HG03280 (cell line): ENCODE data around the gene ARPC1A.
"Not testable (repeated sequence)": the region's sequence is repeated elsewhere in the genome, so short reads cannot be mapped to it uniquely, and the experiment has no call there.

Experiments used
- ATAC-seq: cut with Tn5 transposase; IDR thresholded peaks from one replicate; pipeline ENCODE4 v1.9.1; 2021; ENCODE audit warnings: mild to moderate bottlenecking, moderate library complexity; ENCODE audit not compliant: unreplicated experiment

Gene ARPC1A

DNA sequence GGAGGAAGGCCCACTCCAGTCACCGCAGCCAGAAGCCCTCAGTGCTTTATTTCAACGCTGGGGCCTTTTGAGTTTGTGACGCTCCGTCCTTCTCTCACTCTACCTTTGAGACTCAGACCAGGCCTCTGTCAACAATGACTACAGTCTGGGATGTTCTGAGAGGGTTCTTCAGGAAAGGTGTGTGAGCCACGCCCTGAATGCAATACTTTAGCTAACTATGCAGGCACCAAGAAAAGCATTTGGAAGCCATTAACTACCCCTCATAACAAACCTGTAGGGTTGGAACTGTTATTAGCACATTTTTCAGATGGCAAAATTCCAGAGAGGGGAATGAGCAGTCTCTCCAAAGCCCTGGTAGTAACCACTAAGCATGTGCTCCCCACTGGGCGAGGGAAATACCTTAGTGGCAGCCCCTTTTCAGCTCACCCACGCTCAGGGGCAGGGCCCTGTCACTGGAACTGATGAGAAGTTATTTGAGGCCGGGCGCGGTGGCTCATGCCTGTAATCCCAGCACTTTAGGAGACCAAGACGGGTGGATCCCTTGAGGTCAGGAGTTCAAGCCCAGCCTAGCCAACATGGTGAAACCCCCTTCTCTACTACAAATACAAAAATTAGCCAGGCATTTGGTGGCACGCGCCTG lies 43.2 kb downstream of the ARPC1A start:
- no peak for ATAC-seq

DNA sequence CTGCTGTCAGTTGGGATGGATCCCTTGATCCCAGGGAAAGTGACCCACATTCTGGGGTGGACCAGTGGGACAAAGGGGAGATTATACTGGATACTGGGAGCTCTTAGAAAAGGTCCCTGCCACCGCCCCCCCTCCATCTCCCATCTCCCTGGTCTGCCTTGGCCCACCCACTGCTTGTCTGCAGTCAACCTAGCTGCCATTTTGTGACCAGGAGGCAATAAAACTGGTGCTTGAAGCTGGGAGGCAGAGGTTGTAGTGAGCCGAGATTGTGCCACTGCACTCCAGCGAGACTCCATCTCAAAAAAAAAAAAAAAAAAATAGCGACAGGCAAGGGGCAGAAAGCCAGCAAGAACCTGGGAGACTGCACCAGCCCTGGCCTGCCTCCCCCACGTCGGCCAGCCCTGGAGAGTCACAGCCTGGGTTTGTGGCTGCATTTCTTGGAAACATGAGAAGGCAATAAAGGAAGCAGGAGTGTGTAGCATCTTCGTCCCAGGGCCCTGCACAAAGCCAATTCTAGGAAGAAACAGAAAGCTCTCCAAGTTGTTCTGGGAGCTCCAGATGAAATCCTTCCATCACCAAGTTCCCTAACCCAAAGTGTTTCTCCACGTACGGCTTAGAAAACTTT lies 44.2 kb downstream of the ARPC1A start:
- no peak for ATAC-seq

DNA sequence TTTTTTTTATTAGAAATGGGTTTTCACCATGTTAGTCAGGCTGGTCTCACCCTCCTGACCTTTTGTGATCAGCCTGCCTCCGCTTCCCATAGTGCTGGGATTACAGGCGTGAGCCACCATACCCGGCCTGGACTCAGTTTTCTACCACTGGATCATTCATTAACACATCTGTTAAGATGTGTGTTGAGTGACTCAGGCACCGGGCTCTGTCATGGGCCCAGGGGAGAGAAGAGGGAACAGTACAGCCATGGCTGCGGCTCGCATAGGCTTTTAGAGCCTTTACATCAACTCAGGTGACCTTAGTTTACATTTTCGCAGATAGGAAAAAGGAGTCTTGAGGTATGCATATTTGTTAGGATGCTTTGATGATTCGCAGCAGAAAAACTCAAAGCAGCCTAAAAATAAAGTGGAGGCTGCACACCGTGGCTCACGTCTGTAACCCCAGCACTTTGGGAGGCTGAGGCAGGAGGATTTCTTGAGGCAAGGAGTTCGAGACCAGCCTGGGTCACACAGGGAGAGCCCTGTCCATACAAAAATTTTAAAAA lies 45.8 kb downstream of the ARPC1A start:
- no peak for ATAC-seq

DNA sequence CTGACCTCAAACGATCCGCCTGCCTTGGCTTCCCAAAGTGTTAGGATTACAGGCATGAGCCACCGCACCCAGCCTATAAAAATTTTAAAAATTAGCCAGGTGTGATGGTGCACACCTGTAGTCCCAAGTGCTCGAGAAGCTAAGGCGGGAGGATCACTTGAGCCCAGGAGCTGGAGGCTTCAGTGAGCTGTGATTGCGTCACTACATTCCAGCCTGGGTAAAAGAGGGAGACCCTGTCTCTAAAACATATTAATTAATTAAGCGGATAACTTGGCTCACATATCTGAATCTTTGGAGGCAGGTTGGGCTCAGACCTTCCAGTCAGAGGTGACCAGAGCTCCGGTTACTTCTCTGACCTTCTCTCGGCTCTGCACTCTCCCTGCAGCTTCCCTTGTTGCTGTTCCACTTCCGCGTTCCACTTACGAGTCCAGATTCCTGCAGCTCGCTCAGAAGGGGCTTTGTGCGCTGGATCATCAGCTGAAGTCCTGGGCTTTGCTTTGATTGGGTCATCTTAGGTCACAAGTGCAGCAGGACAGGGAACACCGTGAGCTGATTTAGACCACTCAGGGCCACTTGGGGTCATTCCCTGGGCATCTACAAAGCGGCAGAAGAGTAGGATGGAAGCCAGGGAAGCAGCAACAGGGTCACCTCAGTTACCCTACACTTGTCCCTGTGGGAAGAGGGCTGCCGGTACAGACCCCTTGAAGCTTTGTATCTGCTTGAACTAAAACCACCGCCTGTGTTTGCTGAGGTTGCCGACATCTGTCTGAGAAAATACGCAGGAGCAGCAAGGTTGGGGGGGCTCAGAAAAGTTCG lies 46.8 kb downstream of the ARPC1A start:
- no peak for ATAC-seq

DNA sequence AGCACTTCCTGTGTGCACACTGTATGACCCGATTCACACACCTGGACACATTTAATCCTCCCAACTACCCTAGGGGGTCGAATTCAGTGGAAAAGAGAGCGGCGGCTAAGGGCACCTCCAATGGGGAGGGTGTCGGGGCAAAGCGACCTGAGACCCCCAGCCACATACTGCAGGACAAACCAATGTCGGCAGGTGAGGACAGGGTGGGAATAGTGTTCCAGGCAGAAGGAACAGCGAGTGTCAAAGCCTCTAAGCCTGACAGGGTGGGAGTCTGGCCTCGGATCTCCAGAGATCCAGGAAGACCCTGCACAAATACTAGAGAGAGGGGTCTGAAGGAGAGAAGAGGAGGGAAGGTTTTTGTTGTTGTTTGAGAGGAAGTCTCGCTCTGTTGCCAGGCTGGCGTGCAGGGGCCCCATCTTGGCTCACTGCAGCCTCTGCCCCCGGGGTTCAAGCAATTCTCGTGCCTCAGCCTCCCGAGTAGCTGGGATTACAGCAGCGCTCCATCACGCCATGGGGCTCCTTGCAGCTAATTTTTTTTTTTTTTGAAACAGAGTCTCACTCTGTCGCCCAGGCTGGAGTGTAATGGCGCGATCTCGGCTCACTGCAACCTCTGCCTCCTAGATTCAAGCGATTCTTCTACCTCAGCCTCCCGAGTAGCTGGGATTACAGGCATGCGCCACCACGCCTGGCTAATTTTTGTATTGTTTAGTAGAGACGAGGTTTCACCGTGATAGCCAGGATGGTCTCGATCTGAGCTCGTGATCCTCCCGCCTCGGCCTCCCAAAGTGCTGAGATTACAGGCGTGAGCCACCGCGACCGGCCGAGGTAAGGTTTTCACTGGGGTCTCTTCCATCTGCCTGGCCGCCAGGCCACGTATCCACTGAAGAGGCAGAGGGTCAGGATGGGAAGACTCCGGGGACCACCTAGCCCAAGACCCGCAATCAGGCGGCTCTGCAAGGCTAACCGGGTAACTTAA lies 47.7 kb downstream of the ARPC1A start:
- ATAC-seq: no peak

DNA sequence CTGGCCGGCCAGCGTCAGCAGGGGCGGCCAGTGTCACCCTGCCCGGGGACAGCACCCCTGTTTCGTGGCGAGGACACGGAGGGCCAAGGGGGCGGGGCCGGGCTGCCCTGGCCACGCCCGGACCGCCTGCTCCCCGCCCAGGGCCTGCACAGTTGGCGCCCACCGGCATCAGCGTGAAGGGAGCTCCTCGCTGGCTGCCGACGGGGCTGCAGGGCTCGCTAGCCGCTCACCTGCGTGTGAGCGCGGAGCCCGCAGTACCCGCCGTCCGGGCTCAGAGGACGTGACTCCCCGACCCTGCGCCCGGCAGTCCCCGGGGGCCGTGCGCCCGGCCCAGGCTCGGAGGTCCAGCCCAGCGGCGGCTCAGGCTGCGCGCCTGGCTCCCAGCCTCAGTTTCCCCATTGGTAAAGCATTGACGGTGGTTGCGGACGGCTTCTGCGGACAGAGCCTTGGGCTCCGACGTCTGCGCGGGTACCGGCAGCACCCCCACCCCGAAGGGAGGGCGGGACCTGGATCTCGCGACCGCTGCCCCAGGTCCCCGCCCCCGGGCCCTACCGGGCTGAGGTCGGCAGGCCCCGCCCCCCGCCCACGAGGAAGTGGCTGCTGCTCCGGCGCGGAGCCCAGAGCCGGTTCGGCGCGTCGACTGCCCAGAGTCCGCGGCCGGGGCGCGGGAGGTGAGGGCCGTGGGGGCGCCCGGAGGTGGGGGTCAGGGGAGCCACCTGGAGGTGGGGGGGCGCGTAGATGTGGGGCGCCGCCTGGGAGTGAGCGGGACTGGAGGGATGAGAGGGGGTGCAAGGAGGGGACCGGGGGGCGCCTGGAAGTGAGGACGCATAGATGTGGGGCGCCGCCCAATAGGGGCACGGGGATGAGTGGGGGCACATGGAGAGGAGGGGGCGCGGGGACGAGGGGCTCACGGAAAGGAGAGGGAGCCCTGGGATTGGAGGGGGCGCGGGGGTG lies 48.7 kb downstream of the ARPC1A start, which contains the start of gene ARPC1B:
TSS of gene ARPC1B (plus strand) at position 620 of the 954 bp plus-strand sequence. CDS start 10,985 bp downstream, outside the sequence.
- peak; percentile 61 for ATAC-seq

DNA sequence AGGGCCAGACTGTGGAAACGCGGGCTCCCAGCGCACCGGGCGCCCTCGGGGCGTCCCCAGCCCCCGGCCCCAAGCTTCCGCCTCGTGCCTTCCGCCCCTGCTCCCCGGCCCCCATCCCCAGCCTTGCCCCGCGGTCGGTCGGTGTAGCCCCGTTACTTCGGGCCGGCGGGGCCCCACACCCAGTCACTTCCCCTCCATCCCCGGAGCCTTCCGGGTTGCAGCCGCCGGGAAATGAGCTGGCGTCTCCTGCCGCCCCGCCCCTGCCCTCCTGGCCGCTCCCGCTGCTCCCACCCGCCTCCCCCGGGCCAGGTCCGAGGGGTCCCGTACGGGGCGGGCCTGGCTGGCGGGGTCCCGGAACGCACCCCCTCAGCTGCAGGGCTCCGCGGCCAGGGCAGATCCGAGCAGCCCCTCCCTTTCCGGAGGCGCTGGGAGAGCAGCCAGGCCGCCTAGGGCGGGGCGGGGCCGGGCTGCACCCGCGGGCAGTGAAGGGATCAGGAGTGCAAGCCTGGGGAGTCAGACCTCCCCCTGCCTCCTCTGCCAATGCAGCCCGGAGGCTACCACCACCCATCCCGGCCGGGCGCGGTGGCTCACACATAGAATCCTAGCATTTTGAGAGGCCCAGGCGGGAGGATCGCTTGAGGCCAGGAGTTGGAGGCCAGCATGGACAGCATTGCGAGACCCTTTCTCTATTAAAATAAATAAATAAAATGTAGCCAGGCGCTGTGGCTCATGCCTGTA lies 49.5 kb downstream of the ARPC1A start:
- peak; percentile 44 for ATAC-seq

DNA sequence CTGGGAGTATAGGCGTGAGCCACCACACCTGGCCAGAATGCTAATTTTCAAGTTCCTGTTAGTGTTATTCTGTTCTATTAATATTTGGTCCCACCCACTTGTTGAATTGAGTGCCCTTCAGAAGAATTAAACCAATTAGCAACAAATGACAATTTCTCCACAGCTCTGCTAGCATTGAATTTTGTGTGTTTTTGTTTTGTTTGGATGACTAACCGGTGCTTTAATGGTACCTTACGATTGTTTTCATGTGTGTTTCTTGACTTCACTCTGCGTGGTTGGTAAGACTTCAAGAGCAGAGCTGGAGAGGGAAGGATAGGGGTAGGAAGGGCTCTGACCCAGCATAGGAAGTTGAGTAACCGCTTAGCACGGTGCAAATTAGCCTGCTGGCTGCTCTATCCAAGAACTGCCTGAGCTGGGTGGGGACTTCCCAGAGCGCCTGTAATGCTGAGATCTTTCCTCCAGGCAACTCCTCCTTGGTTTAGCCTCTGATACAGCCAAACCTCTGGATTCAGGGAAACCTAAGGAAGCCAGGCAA lies 53.4 kb downstream of the ARPC1A start:
- no peak for ATAC-seq

DNA sequence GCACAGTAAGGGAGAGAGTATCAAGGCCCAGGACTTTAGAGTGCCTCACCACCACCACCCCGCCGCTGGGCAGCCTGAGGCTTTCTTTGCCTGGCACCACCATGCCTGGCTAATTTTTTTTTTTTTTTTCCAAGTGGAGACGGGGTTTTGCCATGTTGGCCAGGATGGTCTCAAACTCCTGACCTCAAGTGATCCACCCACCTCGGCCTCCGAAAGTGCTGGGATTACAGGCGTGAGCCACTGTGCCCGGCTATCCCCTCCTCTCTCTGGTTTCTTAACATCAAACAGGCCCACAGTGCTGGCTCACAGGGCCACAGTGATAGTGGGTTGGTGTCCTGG lies 54.0 kb downstream of the ARPC1A start:
- not testable (repeated sequence) for ATAC-seq

DNA sequence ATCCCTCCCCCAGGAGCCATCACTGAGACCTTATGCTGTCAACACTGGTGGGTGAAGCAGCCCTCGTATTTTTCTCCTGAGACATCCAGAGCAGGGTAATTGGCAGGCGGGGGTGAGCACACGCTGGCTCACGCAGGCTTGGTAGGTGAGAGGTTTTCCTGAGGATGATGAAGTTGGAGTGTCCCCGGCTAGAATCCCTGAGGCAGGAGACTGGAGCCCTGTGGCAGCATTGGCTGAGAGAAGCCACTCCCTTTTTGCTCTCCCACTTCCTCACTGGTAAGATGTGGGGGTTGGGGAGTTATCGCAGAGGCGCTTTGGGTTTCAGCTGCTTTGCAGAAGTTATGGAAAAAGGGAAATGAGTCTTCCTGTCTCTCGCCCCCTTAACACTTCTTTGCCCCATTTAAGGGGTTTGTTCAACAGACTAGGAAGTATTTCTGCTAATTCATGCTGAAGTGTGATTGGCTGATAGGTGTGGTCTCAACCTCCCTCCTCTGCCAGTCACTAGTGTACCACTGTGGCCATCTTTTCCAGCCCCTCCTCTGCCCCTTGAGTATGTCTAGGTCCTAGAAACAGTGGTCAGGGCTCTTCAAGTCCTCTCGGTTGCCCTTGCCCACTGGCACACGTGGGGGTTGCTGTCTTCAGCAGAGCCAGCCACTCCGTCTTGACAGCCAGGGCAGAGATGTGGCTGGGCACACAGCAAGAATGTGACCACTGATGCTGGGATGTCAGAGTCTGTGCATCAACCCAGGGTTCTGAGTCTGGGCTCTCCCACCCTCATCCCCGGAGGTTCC lies 54.5 kb downstream of the ARPC1A start:
- peak; percentile 33 for ATAC-seq

DNA sequence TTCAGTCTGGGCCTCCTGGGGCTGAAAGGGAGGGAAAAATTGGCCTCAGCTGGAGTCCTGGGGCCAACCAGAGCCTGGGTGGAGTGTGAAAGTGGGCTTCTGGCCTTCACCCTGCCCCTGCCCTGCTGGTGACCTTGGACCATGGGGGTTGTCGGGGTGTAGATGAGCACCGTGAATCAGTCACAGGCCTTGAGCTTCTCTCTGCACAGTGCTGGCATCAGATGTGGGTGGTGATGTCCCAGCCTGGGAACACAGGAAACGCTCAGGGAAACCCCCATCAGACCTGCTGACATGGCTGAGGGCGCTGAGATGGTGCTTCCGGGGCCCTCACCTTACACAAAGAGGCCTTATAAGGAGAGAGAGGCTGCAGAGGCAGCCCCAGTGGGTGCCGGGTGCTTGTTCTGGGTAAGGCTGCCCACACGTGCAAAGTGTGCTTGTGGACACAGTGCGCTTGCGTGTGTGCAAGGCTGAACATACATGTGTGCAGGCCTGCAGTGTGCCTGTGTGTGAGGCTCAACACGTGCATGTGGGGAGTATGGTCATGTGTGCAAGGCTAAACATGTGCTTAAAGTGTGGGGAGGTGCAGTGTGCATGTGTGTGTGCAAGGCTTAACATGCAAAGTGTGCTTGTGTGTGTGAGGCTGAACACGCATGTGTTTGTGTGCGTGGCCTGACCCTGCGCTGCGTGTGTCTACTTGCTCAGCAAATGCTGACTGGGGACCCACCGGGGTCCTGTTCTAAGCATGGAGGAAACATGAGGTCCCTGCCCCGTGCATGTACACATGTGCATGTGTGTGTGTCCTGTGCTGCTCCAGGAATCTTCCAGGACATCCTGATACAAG lies 55.3 kb downstream of the ARPC1A start:
- ATAC-seq: peak; percentile 64

DNA sequence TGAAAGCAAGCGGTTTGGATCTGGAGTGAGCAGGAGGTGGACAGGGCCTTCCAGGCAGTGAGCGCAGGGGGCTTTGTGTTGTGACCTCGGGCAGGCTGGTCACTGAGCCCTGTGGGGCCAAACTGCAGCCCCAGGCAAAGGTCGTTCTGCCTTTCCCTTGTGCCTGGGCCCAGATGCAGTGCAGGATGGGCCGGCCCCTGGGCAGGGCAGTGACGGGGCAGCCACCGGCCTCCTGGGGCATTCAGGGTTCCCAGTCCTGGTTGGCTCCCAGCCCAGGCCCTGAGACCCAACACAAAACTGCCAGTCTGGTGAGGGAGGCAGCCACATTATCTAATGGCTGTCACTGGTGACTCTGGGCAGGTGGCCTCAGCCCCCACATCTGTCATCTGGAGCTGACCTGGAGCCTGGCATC lies 56.0 kb downstream of the ARPC1A start:
- ATAC-seq: no peak

DNA sequence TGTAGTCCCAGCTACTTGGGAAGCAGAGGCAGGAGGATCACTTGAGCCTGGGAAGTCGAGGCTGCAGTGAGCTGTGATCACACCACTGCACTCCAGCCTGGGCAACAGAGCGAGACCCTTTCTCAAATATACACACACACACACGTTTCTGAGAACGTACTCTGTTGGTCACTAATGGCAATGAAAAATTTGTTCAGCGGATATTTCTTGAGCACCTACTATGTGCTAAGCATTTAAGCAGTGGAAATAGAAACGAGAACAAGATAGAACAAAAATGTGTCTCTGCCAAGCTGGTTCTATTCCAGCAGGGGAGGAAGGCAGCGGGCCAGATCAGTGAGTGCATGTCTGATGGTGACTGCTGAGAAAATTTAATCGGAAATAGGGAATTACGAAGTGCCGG lies 57.5 kb downstream of the ARPC1A start:
- ATAC-seq: no peak

DNA sequence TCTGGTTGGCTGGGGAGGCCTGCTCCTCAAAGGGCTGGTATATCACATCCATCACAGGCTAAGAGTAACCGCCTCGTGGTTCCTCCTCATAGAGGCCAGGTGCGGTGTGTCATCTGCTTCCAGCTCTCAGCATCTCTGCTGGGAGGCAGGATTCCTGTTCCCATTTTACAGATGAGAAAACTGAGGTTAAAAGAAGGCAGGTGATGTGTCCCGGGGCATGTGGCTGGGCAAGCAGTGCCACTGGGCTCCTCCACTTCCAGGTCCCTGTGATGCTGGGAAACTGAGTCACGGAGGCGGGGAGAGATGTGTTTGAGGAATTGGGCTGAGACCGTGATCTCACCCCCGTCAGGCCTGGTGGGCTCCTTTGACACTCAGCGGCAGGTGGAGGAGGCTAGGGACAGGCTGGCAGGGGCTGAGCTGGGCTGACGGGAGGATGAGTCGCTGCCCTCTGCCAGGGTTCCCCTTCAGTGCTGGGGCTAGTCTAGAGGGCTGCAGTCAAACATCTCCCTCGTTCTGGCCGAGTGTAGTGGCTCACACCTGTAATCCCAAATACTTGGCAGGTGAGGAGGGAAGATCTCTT lies 58.2 kb downstream of the ARPC1A start:
- no peak for ATAC-seq

DNA sequence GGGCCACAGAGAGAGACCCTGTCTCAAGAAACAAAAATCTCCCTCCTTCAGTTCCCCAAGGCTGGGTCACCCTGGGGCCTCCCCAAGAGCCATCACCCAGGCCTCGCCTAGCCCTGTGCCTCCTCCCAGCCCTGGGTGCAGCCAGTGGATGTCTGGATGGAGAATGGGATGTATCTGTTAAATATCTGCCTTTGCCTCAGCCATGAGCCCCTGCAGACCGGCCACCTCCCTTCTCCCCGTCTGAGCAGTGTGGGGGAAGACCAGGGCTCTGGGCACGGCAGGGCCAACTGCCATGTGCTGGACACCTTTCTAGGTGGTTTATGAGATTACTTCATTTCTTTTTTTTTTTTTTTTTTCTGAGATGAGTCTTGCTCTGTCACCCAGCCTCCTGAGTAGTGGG lies 58.8 kb downstream of the ARPC1A start:
- ATAC-seq: no peak

DNA sequence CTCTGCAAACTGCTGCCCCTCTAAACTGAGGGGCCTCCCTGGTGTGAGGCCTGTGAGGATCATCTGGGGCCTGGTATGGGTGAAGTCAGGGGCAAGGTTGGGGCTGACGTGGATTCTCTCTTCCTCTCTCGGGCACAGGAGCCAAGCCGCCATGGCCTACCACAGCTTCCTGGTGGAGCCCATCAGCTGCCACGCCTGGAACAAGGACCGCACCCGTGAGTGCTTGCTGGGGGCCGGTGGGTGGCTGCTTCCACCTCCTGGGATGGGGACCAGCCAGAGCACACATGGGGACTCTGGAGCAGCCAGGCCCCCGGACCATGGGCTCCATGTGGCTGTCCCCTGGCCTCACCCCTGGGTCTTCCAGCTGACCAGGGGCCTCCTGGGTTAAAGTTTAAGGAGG lies 59.9 kb downstream of the ARPC1A start:
- ATAC-seq: no peak
